BJ (cell line): ENCODE measurements around the gene FUS. TPM values are rescaled to one million over a fixed set of nuclear protein-coding genes. Genes with fewer than 3 reads are reported as not detected.
A peak's percentile ranks its signal among the peaks of the same experiment; 100 is the strongest.
"Not testable (repeated sequence)": the region's sequence is repeated elsewhere in the genome, so short reads cannot be mapped to it uniquely, and the experiment has no call there.

Source experiments
- CTCF ChIA-PET: fragments of 350-600 bp; formaldehyde crosslinking; extraction: SDS; loops from one replicate; lab custom pipeline; 2021; ENCODE audit warnings: antibody characterized with exemption, inconsistent platforms; lab: Yijun Ruan, JAX
- POLR2A ChIA-PET: fragments of 300-600 bp; sonication (Branson Sonifier 250); formaldehyde crosslinking; extraction: SDS; loops from one replicate; lab custom pipeline; 2021; ENCODE audit warnings: antibody characterized with exemption; lab: Charles Lee
- DNase-seq: peaks from one replicate; pipeline ENCODE4 v3.0.0-alpha.2; 2011; ENCODE audit warnings: low read depth
- H3K27me3 ChIP-seq: 2 replicates; pipeline ENCODE4 v1.6.0; 2011; ENCODE audit warnings: low read length; ENCODE audit not compliant: control insufficient read depth, insufficient read depth
- H3K36me3 ChIP-seq: 2 replicates; pipeline ENCODE4 v1.5.1; 2011; ENCODE audit warnings: low read length; ENCODE audit not compliant: control insufficient read depth, insufficient read depth
- H3K4me3 ChIP-seq: 2 replicates; pipeline ENCODE4 v1.5.1; 2011; ENCODE audit warnings: low read depth, mild to moderate bottlenecking, control low read depth, low read length
- CTCF ChIP-seq: IDR thresholded peaks from 2 replicates; pipeline ENCODE4 v1.5.1; 2011; ENCODE audit warnings: low read depth, mild to moderate bottlenecking, control low read depth, inconsistent platforms, low read length, moderate library complexity; ENCODE audit not compliant: insufficient read depth
- polyA plus RNA-seq: library from polyadenylated mRNA; depleted of rRNA; stranded (reverse); fragments of >200 nt; gene quantifications from 2 replicates; pipeline ENCODE4 v1.2.3, GENCODE V29; 2011

The FUS gene
- polyA plus RNA-seq, 1 experiment, result 109 TPM

DNA sequence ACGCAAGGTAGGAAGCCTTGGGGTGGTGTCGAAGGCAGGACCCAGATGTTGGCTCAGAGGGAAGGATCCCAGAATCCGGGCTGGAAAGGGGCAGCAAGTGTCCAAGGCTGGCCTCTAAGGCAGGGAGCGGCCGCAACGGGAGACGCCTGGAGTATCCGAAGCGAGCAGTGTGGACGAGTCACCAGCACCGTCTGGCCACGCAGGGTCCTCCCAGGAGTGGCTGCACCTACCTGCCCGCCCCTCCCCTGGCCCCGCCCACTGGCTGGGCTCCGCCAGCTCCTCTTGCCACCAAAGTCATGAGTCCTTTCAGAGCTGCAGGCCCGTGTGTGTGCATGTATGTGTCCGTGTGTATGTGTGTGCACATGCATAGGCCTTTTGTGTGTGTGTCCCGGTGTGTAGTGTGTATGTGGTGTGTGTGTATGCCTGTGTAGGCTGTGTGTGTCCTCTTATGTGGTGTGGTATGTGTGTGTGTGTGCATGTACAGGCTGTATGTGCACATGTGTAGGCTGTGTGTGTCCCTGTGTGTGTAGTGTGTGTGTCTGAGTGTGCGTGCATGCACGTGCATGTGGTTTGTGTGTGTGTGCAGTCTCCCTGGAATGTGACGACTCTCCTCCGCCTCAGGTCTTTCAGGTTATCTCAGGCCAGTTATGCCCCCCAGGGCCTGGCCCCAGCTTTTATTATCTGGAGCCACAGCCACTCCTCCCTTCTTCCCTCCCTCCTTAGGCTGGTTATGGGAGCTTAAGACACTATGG is 44.2 kb upstream of the FUS start, which contains the start of gene PRSS8:
TSS of gene PRSS8 (minus strand) at position 193 of the 752 bp plus-strand sequence. CDS start 229 bp downstream, outside the sequence.
- DNase-seq, result no peak
- no peaks in the 10 kb centered on the region; the same call in 1 of the 2 replicates for H3K36me3 ChIP-seq
- H3K4me3 ChIP-seq, result no peak within 1 kb of the TSS
- TF ChIP-seq CTCF, result no peak
- no peaks in the 10 kb centered on the region for H3K27me3 ChIP-seq
- ChIA-PET POLR2A (no interaction called here), CTCF (interaction anchor here (0.5 to 1.1 kb wide), 4 partner anchors 12 to 314 kb away, joined by 3 read pairs; partner anchors contain the start of gene HSD3B7)

- POLR2A ChIA-PET, result no interaction called here
Measured at GRCh38 chr16:31136287-31136662, 43.7 kb upstream of the FUS start.

DNA sequence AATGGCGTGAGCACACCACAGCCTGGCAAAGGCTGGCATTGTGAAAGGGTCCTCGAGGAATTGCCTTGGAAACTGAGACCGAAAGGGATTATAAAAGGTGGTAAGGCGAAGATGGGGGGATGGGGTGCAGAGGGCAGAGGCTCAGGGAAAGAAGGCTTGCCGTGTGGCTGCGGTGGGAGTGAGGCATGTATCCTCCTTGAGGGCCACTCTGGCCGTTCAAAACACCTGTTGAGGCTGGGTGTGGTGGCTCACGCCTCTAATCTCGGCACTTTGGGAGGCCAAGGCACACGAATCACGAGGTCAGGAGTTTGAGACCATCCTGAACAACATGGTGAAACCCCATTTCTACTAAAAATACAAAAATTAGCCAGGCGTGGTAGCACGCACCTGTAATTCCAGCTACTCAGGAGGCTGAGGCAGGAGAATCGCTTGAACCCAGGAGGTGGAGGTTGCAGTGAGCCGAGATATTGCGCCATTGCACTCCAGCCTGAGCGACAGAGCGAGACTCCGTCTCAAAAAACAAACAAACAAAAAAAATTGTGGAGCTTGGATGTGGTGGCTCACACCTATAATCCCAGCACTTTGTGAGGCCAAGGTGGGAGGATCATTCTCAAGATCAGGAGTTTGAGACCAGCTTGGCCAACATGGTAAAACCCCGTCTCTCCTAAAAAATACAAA is 43.0 kb upstream of the FUS start:
- H3K27me3 ChIP-seq, DNase-seq, H3K4me3 ChIP-seq, H3K36me3 ChIP-seq, CTCF ChIA-PET, POLR2A ChIA-PET: not testable (repeated sequence)

More at GRCh38 chr16:31136287-31136662, 43.7 kb upstream of the FUS start:
- TF ChIP-seq CTCF, result no peak
- H3K36me3 ChIP-seq, result no peaks in the 10 kb centered on the region; the same call in 1 of the 2 replicates
- CTCF ChIA-PET, result interaction anchor here (0.7 kb wide), 1 partner anchor 151 kb away, joined by 3 read pairs; the partner anchor contains the start of gene HSD3B7
- DNase-seq, result no peak
- H3K27me3 ChIP-seq, result no peaks in the 10 kb centered on the region
- H3K4me3 ChIP-seq, result no peak overlapping the region

GRCh38 chr16:31138621-31139578 is 41.0 kb upstream of the FUS start:
- DNase-seq, result peak; percentile 4
- CTCF ChIA-PET, result interaction anchor here (1.0 kb wide), 1 partner anchor 19 kb away, joined by 4 read pairs; no protein-coding TSS in a partner anchor
- Histone ChIP-seq H3K36me3 (no peaks in the 10 kb centered on the region), H3K4me3 (no peak overlapping the region), H3K27me3 (no peaks in the 10 kb centered on the region)
- TF ChIP-seq CTCF, result no peak
- POLR2A ChIA-PET, result interaction anchor here (0.6 kb wide), 1 partner anchor 299 kb away, joined by 3 read pairs; no protein-coding TSS in a partner anchor

GRCh38 chr16:31141071-31141469 is 38.9 kb upstream of the FUS start:
- not testable (repeated sequence) for H3K27me3 ChIP-seq, H3K4me3 ChIP-seq, DNase-seq, H3K36me3 ChIP-seq
- POLR2A ChIA-PET, result interaction anchor here (1.9 to 2.1 kb wide), 2 partner anchors 23 to 39 kb away, joined by 19 to 20 read pairs; partner anchors contain the start of genes FUS and KAT8
- CTCF ChIA-PET, result interaction anchor here (1.2 kb wide), 1 partner anchor 187 kb away, joined by 3 read pairs; no protein-coding TSS in a partner anchor
